HEK293 (cell line): ENCODE results near the gene FANCE.

Experiments used
- CTCF ChIA-PET: fragments of 350-600 bp; formaldehyde crosslinking; extraction: SDS; loops from one replicate; lab custom pipeline; 2021; ENCODE audit warnings: antibody characterized with exemption; lab: Yijun Ruan, JAX
- POLR2A ChIA-PET: fragments of 300-600 bp; formaldehyde crosslinking; extraction: SDS; loops from one replicate; lab custom pipeline; 2020; ENCODE audit warnings: antibody characterized with exemption, inconsistent platforms; lab: Yijun Ruan, JAX
- H3K27ac ChIP-seq: fragments of 200-500 bp; sonication (Bioruptor generic); 2 replicates; pipeline ENCODE4 v1.5.1; 2014; ENCODE audit warnings: low read depth, low read length, control low read depth, inconsistent platforms; ENCODE audit errors: extremely low read depth
- H3K36me3 ChIP-seq, 2 experiments: fragments of 200-500 bp in 1 of 2; sonication (Bioruptor generic) in 1 of 2; 1 replicate in 1 of 2; 2 replicates in 1 of 2; pipeline ENCODE4 v1.5.1; 2014 to 2017; ENCODE audit warnings: inconsistent platforms in 2 of 2, low read length in 2 of 2; ENCODE audit not compliant: control insufficient read depth in 2 of 2, insufficient read depth in 1 of 2
- H3K4me1 ChIP-seq: fragments of 200-500 bp; sonication (Bioruptor generic); 2 replicates; pipeline ENCODE4 v1.5.1; 2014; ENCODE audit warnings: mild to moderate bottlenecking, low read length, inconsistent platforms; ENCODE audit not compliant: control insufficient read depth, insufficient read depth
- H3K4me3 ChIP-seq: 2 replicates; pipeline ENCODE4 v1.5.1; 2011; ENCODE audit warnings: low read depth, mild to moderate bottlenecking, control low read depth, low read length, moderate library complexity
- H3K9me3 ChIP-seq: fragments of 200-500 bp; sonication (Bioruptor generic); 2 replicates; pipeline ENCODE4 v1.5.1; 2014; ENCODE audit warnings: low read depth, low read length, inconsistent platforms; ENCODE audit not compliant: control insufficient read depth, insufficient read depth
- GFI1B ChIP-seq: fragments of 450-650 bp; formaldehyde crosslinking; IDR thresholded peaks from 2 replicates; pipeline ENCODE4 v1.5.1; 2016; ENCODE audit warnings: missing biosample characterization, missing genetic modification characterization
- GLIS1 ChIP-seq: fragments of 450-650 bp; formaldehyde crosslinking; IDR thresholded peaks from 2 replicates; pipeline ENCODE4 v1.5.1; 2016; ENCODE audit warnings: missing biosample characterization, missing genetic modification characterization
- KLF8 ChIP-seq: fragments of 450-650 bp; formaldehyde crosslinking; IDR thresholded peaks from 2 replicates; pipeline ENCODE4 v1.5.1; 2016; ENCODE audit warnings: missing biosample characterization, missing genetic modification characterization
- OSR2 ChIP-seq: fragments of 450-650 bp; formaldehyde crosslinking; IDR thresholded peaks from 2 replicates; pipeline ENCODE4 v1.5.1; 2016; ENCODE audit warnings: missing biosample characterization, missing genetic modification characterization
- RBAK ChIP-seq: fragments of 450-650 bp; formaldehyde crosslinking; IDR thresholded peaks from 2 replicates; pipeline ENCODE4 v1.5.1; 2016; ENCODE audit warnings: missing biosample characterization, missing genetic modification characterization
- REPIN1 ChIP-seq: fragments of 450-650 bp; formaldehyde crosslinking; IDR thresholded peaks from 2 replicates; pipeline ENCODE4 v1.5.1; 2017; ENCODE audit warnings: missing biosample characterization, missing genetic modification characterization, low read depth
- SALL2 ChIP-seq: fragments of 450-650 bp; formaldehyde crosslinking; IDR thresholded peaks from 2 replicates; pipeline ENCODE4 v1.5.0; 2017; ENCODE audit warnings: missing biosample characterization, mild to moderate bottlenecking, missing genetic modification characterization, borderline replicate concordance
- SCRT2 ChIP-seq: fragments of 450-650 bp; formaldehyde crosslinking; IDR thresholded peaks from 2 replicates; pipeline ENCODE4 v1.5.1; 2016; ENCODE audit warnings: missing biosample characterization, missing genetic modification characterization
- SP2 ChIP-seq: fragments of 450-650 bp; formaldehyde crosslinking; IDR thresholded peaks from 2 replicates; pipeline ENCODE4 v1.5.1; 2016; ENCODE audit warnings: missing biosample characterization, missing genetic modification characterization
- SP3 ChIP-seq: fragments of 450-650 bp; formaldehyde crosslinking; IDR thresholded peaks from 2 replicates; pipeline ENCODE4 v1.5.1; 2016; ENCODE audit warnings: missing biosample characterization, missing genetic modification characterization
- ZBTB17 ChIP-seq: fragments of 450-650 bp; formaldehyde crosslinking; IDR thresholded peaks from 2 replicates; pipeline ENCODE4 v1.5.1; 2016; ENCODE audit warnings: missing biosample characterization, missing genetic modification characterization
- ZIC2 ChIP-seq: fragments of 450-650 bp; formaldehyde crosslinking; IDR thresholded peaks from 2 replicates; pipeline ENCODE4 v1.5.1; 2016; ENCODE audit warnings: missing biosample characterization, missing genetic modification characterization
- ZNF157 ChIP-seq: fragments of 450-650 bp; formaldehyde crosslinking; IDR thresholded peaks from 2 replicates; pipeline ENCODE4 v1.5.1; 2016; ENCODE audit warnings: missing biosample characterization, missing genetic modification characterization
- ZNF274 ChIP-seq, 2 experiments: fragments of 200-500 bp in 1 of 2; fragments of 450-650 bp in 1 of 2; sonication (Bioruptor generic) in 1 of 2; formaldehyde crosslinking in 1 of 2; IDR thresholded peaks; 2 replicates each; pipeline versions ENCODE4 v1.5.1 to v1.6.1; 2014 to 2016; ENCODE audit warnings: borderline replicate concordance in 1 of 2, inconsistent platforms in 1 of 2, low read length in 1 of 2, missing biosample characterization in 1 of 2, missing genetic modification characterization in 1 of 2
- ZNF341 ChIP-seq: fragments of 450-650 bp; formaldehyde crosslinking; IDR thresholded peaks from 2 replicates; pipeline ENCODE4; 2016; ENCODE audit warnings: low read depth, missing biosample characterization, missing genetic modification characterization
- ZNF529 ChIP-seq: fragments of 450-650 bp; formaldehyde crosslinking; IDR thresholded peaks from 2 replicates; pipeline ENCODE4 v1.5.1; 2017; ENCODE audit warnings: missing genetic modification characterization, missing biosample characterization; ENCODE audit not compliant: insufficient replicate concordance
- ZNF621 ChIP-seq: fragments of 450-650 bp; formaldehyde crosslinking; IDR thresholded peaks from 2 replicates; pipeline ENCODE4 v1.5.1; 2017; ENCODE audit warnings: missing biosample characterization, missing genetic modification characterization
- ZNF707 ChIP-seq: fragments of 450-650 bp; formaldehyde crosslinking; IDR thresholded peaks from 2 replicates; pipeline ENCODE4 v1.5.1; 2016; ENCODE audit warnings: missing biosample characterization, missing genetic modification characterization
- ZNF837 ChIP-seq: fragments of 450-650 bp; formaldehyde crosslinking; IDR thresholded peaks from 2 replicates; pipeline ENCODE4 v1.5.1; 2016; ENCODE audit warnings: missing biosample characterization, missing genetic modification characterization
- ZSCAN16 ChIP-seq: fragments of 450-650 bp; formaldehyde crosslinking; IDR thresholded peaks from 2 replicates; pipeline ENCODE4 v1.5.1; 2016; ENCODE audit warnings: missing biosample characterization, missing genetic modification characterization
- TF ChIP-seq, protein P1 (sequence below): fragments of 450-650 bp; formaldehyde crosslinking; conservative IDR thresholded peaks from 2 replicates; pipeline ENCODE4 v1.5.1; 2016; ENCODE audit warnings: low read depth, missing biosample characterization, missing genetic modification characterization
- TF ChIP-seq, protein P2 (sequence below): fragments of 450-650 bp; formaldehyde crosslinking; IDR thresholded peaks from 2 replicates; pipeline ENCODE4 v1.5.1; 2016; ENCODE audit warnings: missing biosample characterization, missing genetic modification characterization
- TF ChIP-seq, protein P3 (sequence below): fragments of 450-650 bp; formaldehyde crosslinking; IDR thresholded peaks from 2 replicates; pipeline ENCODE4 v1.5.1; 2017; ENCODE audit warnings: missing biosample characterization, missing genetic modification characterization

Gene FANCE

DNA sequence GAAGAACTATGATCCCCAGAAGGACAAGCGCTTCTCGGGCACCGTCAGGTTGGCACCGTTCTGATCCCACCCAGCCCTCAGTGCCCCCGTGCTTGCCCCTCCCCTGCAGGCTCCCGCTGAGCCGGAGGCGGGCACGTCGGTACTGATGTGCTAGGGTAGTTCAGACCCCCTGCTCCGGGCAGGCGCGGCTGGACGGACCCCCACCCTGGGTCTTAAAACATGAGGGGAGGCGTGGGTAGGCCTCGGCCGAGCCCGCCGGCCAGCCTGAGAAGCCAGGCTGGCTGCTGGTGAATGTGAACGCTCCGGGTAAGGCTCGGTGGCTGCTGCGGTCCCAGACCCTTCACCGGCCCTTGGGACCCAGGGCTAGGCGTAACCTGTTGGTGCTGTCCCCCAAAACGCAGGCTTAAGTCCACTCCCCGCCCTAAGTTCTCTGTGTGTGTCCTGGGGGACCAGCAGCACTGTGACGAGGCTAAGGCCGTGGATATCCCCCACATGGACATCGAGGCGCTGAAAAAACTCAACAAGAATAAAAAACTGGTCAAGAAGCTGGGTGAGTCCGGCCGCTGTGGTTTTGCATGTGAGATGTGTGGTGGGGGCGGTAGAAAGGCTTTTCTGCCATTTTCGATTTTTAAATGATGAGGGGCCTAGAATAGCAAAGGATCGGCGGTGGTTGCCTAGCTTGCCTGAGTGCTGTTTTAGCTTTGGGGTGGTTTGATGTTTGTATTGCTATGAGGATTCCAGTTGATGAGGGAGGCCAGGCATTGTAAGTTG, 17.0 kb downstream of the FANCE start (continued):
- TF ChIP-seq, protein P1, sequence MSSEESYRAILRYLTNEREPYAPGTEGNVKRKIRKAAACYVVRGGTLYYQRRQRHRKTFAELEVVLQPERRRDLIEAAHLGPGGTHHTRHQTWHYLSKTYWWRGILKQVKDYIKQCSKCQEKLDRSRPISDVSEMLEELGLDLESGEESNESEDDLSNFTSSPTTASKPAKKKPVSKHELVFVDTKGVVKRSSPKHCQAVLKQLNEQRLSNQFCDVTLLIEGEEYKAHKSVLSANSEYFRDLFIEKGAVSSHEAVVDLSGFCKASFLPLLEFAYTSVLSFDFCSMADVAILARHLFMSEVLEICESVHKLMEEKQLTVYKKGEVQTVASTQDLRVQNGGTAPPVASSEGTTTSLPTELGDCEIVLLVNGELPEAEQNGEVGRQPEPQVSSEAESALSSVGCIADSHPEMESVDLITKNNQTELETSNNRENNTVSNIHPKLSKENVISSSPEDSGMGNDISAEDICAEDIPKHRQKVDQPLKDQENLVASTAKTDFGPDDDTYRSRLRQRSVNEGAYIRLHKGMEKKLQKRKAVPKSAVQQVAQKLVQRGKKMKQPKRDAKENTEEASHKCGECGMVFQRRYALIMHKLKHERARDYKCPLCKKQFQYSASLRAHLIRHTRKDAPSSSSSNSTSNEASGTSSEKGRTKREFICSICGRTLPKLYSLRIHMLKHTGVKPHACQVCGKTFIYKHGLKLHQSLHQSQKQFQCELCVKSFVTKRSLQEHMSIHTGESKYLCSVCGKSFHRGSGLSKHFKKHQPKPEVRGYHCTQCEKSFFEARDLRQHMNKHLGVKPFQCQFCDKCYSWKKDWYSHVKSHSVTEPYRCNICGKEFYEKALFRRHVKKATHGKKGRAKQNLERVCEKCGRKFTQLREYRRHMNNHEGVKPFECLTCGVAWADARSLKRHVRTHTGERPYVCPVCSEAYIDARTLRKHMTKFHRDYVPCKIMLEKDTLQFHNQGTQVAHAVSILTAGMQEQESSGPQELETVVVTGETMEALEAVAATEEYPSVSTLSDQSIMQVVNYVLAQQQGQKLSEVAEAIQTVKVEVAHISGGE: no peak
- TF ChIP-seq OSR2 (no peak), GLIS1 (tag by site-specific recombination) (peak; percentile 16; the same call in 1 of the 2 replicates), SCRT2 (tag by site-specific recombination) (peak; percentile 25; the same call in 1 of the 2 replicates), SALL2 (tag by site-specific recombination) (no peak), ZIC2 (tag by site-specific recombination) (peak; percentile 29; the same call in 1 of the 2 replicates), RBAK (tag by site-specific recombination) (no peak), ZNF529 (tag by site-specific recombination) (no peak), ZNF274 (IDR thresholded peaks at IDR 0.05; ENCODE audit: low read length) (no peak), ZNF274 (tag by site-specific recombination; IDR thresholded peaks at IDR 0.05; ENCODE audit: borderline replicate concordance) (no peak)

DNA sequence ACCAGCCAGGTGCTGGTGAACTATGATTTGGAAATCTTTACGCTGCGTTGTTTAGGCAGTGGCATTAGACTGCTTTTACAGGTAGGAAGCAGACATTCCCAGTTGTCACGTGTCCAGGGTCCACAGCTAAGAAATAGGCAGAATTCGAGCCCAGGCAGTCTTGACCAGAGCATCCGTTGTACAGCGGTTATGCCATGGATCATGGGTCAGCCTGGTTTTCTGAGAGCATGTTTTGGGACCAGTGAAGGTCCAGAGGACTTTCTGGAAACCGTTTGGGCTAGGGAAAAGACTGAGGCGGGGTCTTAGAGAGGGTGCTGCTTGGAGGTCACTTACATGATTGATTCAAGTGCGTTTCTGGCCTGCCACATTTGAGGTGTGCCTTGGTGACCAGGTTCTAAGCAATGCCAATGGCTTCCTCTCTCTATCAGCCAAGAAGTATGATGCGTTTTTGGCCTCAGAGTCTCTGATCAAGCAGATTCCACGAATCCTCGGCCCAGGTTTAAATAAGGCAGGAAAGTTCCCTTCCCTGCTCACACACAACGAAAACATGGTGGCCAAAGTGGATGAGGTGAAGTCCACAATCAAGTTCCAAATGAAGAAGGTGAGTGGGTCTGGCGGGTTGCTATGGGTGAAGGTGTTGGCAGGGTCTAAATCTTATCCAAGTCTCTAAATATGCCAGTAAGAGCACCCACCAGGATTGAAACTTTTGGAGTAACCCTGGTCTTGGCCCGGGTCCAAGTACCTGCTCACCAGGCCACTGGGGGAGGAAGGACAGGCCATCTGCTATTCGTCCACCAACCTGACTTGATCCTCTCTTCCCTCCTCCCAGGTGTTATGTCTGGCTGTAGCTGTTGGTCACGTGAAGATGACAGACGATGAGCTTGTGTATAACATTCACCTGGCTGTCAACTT, 17.9 kb downstream of the FANCE start:
- Histone ChIP-seq H3K36me3 (peaks cover 13 to 85% of the 10 kb centered on the region in 2 experiments; a peak in 2 of 3 replicates), H3K27ac (peak overlapping the region; percentile 100), H3K4me1 (0 out of 2 replicates have a peak, but pooled peaks cover 5% of the 10 kb centered on the region), H3K9me3 (no peaks in the 10 kb centered on the region), H3K4me3 (peak overlapping the region; percentile 80)
- ChIA-PET POLR2A (interaction anchor here (0.9 to 9.5 kb wide), 7 partner anchors 12 to 217 kb away, joined by 3 to 198 read pairs (median 24); partner anchors contain the start of genes FANCE and TEAD3), CTCF (interaction anchor here (0.6 to 1.8 kb wide), 6 partner anchors 10 to 427 kb away, joined by 3 to 8 read pairs (median 3); partner anchors contain the start of gene PPARD)
- TF ChIP-seq SP2 (tag by site-specific recombination) (0 out of 2 replicates have a peak, but pooled peaks have one; percentile 10), GLIS1 (tag by site-specific recombination) (no peak), ZNF707 (tag by site-specific recombination) (no peak), ZNF341 (tag by site-specific recombination) (no peak), ZSCAN16 (tag by site-specific recombination) (no peak), ZBTB17 (tag by site-specific recombination) (peak; percentile 33; the same call in 1 of the 2 replicates), GFI1B (tag by site-specific recombination) (no peak), ZNF837 (tag by site-specific recombination) (0 out of 2 replicates have a peak, but pooled peaks have one; percentile 14), REPIN1 (tag by site-specific recombination) (no peak), ZNF157 (tag by site-specific recombination) (no peak), KLF8 (tag by site-specific recombination) (peak; percentile 37; the same call in 1 of the 2 replicates), SP3 (tag by site-specific recombination) (0 out of 2 replicates have a peak, but pooled peaks have one; percentile 8), SCRT2 (tag by site-specific recombination) (no peak), ZNF621 (tag by site-specific recombination) (no peak)
- TF ChIP-seq, protein P2, sequence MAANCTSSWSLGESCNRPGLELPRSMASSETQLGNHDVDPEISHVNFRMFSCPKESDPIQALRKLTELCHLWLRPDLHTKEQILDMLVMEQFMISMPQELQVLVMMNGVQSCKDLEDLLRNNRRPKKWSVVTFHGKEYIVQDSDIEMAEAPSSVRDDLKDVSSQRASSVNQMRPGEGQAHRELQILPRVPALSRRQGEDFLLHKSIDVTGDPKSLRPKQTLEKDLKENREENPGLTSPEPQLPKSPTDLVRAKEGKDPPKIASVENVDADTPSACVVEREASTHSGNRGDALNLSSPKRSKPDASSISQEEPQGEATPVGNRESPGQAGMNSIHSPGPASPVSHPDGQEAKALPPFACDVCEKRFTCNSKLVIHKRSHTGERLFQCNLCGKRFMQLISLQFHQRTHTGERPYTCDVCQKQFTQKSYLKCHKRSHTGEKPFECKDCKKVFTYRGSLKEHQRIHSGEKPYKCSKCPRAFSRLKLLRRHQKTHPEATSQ (tag by site-specific recombination): no peak
- TF ChIP-seq, protein P3, sequence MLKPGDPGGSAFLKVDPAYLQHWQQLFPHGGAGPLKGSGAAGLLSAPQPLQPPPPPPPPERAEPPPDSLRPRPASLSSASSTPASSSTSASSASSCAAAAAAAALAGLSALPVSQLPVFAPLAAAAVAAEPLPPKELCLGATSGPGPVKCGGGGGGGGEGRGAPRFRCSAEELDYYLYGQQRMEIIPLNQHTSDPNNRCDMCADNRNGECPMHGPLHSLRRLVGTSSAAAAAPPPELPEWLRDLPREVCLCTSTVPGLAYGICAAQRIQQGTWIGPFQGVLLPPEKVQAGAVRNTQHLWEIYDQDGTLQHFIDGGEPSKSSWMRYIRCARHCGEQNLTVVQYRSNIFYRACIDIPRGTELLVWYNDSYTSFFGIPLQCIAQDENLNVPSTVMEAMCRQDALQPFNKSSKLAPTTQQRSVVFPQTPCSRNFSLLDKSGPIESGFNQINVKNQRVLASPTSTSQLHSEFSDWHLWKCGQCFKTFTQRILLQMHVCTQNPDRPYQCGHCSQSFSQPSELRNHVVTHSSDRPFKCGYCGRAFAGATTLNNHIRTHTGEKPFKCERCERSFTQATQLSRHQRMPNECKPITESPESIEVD (tag by site-specific recombination): no peak
- TF ChIP-seq, protein P1: no peak
